ENCODE results near the gene ZNF581. TPM values are rescaled to one million over a fixed set of nuclear protein-coding genes. Genes with fewer than 3 reads are reported as not detected.

Gene ZNF581
- polyA plus RNA-seq, 3 donors, result 25.1 to 31.6 (median 29.4) TPM

DNA sequence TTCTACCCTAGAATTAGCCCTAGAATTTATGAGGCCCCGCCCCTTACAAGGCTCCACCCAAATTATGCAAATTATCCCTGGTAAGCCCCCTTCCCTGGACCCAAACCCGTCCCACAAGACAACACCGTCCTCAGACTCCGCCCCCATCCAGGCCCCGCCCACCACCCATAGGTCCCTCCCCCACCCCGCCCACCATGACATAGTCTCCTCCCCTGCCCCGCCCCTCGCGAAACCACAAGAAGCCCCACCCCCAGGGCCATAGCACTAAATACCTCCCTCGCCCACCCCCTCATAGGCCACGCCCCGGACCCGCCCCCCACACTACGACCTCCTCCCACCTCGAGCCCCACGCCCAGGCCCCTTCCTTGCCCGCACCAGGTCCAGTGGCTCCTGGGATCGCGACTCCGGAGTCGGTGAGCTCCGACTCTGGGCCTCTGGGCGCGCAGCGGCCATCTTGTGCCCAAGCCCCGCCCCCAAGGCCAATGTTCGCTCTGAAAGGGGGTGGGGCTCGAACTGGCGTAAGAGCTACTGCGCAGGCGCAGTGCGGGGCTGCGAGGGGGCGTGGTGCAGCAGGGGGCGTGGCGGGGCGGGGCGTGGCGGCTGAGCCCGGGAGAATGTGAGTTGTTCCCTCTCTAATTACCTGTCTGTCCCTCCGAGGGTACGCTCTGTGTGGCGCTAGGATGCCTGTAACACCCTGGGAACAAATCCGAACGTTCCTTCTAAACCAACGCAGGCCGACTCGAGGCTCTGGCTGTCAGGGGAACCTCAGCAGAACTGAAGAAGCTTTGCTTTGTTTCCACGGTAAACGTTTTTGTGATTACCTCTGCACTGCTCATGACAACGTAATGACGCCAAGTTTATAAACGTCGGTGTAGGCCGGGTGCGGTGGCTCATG is 19.1 kb upstream of the ZNF581 start, which contains the start of gene ZNF784:
Gene ZNF784 (minus strand): TSS at position 458 of the 895 bp plus-strand sequence. CDS start 5 bp downstream, at position 453.
- Mint-ChIP-seq H3K4me3 (peak within 1 kb of the TSS; percentile 85 to 94), H3K4me1 (peaks cover 40% of the 10 kb centered on the region), H3K27me3 (ENCODE audit: low read depth in 3 of 3) (peaks cover 0 to 8% (median 1%) of the 10 kb centered on the region in 3 donors), H3K9me3 (peaks cover 0 to 4% (median 0%) of the 10 kb centered on the region in 7 donors), H3K36me3 (peaks cover 5 to 14% of the 10 kb centered on the region in 2 donors), H3K27ac (peak within 1 kb of the TSS; percentile 91 to 99 (median 98))
- peak; percentile 88 to 94 (median 91) for DNase-seq
- TF ChIP-seq, protein P1, sequence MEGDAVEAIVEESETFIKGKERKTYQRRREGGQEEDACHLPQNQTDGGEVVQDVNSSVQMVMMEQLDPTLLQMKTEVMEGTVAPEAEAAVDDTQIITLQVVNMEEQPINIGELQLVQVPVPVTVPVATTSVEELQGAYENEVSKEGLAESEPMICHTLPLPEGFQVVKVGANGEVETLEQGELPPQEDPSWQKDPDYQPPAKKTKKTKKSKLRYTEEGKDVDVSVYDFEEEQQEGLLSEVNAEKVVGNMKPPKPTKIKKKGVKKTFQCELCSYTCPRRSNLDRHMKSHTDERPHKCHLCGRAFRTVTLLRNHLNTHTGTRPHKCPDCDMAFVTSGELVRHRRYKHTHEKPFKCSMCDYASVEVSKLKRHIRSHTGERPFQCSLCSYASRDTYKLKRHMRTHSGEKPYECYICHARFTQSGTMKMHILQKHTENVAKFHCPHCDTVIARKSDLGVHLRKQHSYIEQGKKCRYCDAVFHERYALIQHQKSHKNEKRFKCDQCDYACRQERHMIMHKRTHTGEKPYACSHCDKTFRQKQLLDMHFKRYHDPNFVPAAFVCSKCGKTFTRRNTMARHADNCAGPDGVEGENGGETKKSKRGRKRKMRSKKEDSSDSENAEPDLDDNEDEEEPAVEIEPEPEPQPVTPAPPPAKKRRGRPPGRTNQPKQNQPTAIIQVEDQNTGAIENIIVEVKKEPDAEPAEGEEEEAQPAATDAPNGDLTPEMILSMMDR (IDR thresholded peaks at IDR 0.05), result no peak
- under 1% methylated on average over 40 of the region's 56 CpGs for WGBS (ENCODE audit: insufficient coverage)
- H4K20me1 ChIP-seq (ENCODE audit: insufficient read depth, low read length), result no peaks in the 10 kb centered on the region
- H3K9me3 ChIP-seq (replicated peaks in 1 of 2; ENCODE audit: control insufficient read depth in 1 of 2, insufficient read depth in 1 of 2, low read length in 2 of 2), result no peaks in the 10 kb centered on the region
- peak within 1 kb of the TSS; percentile 78 for H3K9ac ChIP-seq (ENCODE audit: insufficient read depth, low read length, poor library complexity, severe bottlenecking)
- H3K79me2 ChIP-seq (ENCODE audit: insufficient read depth, low read length), result peaks cover 17% of the 10 kb centered on the region
- no peaks in the 10 kb centered on the region for H3K27me3 ChIP-seq (ENCODE audit: control insufficient read depth in 2 of 2, insufficient read depth in 2 of 2, low read length in 2 of 2)
- peak within 1 kb of the TSS; percentile 78 to 86 for H3K27ac ChIP-seq (ENCODE audit: low read depth in 1 of 2, low read length in 2 of 2)
- H2AFZ ChIP-seq (ENCODE audit: insufficient read depth, low read depth, low read length, poor library complexity, severe bottlenecking), result peak within 1 kb of the TSS; percentile 76
- peak within 1 kb of the TSS; percentile 70 for H3K4me2 ChIP-seq (replicated peaks; ENCODE audit: extremely low read depth, low read length, poor library complexity, severe bottlenecking)
- H3K4me3 ChIP-seq (replicated peaks in 1 of 3; ENCODE audit: low read depth in 2 of 3, low read length in 3 of 3), result peak within 1 kb of the TSS; percentile 54 to 85 (median 63)
- intact Hi-C loops (cut with micrococcal nuclease), result loop anchor here (2.0 to 5.0 kb wide), 2 partner anchors 26 to 37 kb away; partner anchors contain the start of gene FIZ1 (in 1 of the 2)
- no peaks in the 10 kb centered on the region for H3K36me3 ChIP-seq (replicated peaks in 1 of 2; ENCODE audit: control insufficient read depth in 1 of 2, insufficient read depth in 2 of 2, low read length in 2 of 2)
- H3K4me1 ChIP-seq (ENCODE audit: control insufficient read depth in 1 of 2, insufficient read depth in 2 of 2, low read length in 2 of 2), result peaks cover 45 to 54% of the 10 kb centered on the region in 2 donors

DNA sequence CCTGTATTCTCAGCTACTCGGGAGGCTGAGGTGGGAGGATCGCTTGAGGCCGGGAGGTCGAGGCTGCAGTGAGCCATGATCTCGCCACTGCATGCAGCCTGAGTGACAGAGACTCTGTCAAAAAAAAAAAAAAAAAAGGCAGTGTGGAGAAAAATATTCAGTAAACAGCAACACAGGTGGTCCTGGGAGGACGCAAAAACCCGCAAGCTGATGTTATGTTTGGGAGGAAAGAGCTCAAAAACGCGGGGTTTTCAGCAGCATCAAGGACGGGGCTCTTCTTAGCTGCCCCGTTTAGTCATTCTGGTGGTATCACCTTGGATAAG is 18.5 kb upstream of the ZNF581 start:
- H3K27ac ChIP-seq (ENCODE audit: low read depth in 1 of 2, low read length in 2 of 2), result peak overlapping the region in 1 of 2 donors; percentile 86
- peak overlapping the region; percentile 85 to 94 for H3K4me3 Mint-ChIP-seq
- DNase-seq, result no peak
- H3K27me3 ChIP-seq (ENCODE audit: control insufficient read depth in 2 of 2, insufficient read depth in 2 of 2, low read length in 2 of 2), result no peaks in the 10 kb centered on the region
- H3K36me3 ChIP-seq (replicated peaks in 1 of 2; ENCODE audit: control insufficient read depth in 1 of 2, insufficient read depth in 2 of 2, low read length in 2 of 2), result no peaks in the 10 kb centered on the region
- peaks cover 0 to 4% (median 0%) of the 10 kb centered on the region in 7 donors for H3K9me3 Mint-ChIP-seq
- peak overlapping the region; percentile 76 for H2AFZ ChIP-seq (ENCODE audit: insufficient read depth, low read depth, low read length, poor library complexity, severe bottlenecking)
- H3K9me3 ChIP-seq (replicated peaks in 1 of 2; ENCODE audit: control insufficient read depth in 1 of 2, insufficient read depth in 1 of 2, low read length in 2 of 2), result no peaks in the 10 kb centered on the region
- H3K27ac Mint-ChIP-seq, result peak overlapping the region; percentile 61 to 99 (median 95)
- no peaks in the 10 kb centered on the region for H4K20me1 ChIP-seq (ENCODE audit: insufficient read depth, low read length)
- intact Hi-C loops (cut with micrococcal nuclease), result loop anchor here in 1 of 2 donors (2.0 kb wide), 1 partner anchor 26 kb away; the partner anchor contains the start of gene FIZ1
- H3K36me3 Mint-ChIP-seq, result peaks cover 3 to 10% of the 10 kb centered on the region in 2 donors
- TF ChIP-seq, protein P1 (IDR thresholded peaks at IDR 0.05), result no peak
- H3K79me2 ChIP-seq (ENCODE audit: insufficient read depth, low read length), result peaks cover 17% of the 10 kb centered on the region
- H3K27me3 Mint-ChIP-seq (ENCODE audit: low read depth in 3 of 3), result peaks cover 0 to 9% (median 1%) of the 10 kb centered on the region in 3 donors
- peaks cover 34% of the 10 kb centered on the region for H3K4me1 Mint-ChIP-seq
- peaks cover 39 to 48% of the 10 kb centered on the region in 2 donors for H3K4me1 ChIP-seq (ENCODE audit: control insufficient read depth in 1 of 2, insufficient read depth in 2 of 2, low read length in 2 of 2)
- H3K4me3 ChIP-seq (replicated peaks in 1 of 3; ENCODE audit: low read depth in 2 of 3, low read length in 3 of 3), result peak overlapping the region; percentile 54 to 85 (median 63)
- H3K9ac ChIP-seq (ENCODE audit: insufficient read depth, low read length, poor library complexity, severe bottlenecking), result no peak overlapping the region
- no CpG with 5 or more reads among the region's 11 CpGs for WGBS (ENCODE audit: insufficient coverage)
- H3K4me2 ChIP-seq (replicated peaks; ENCODE audit: extremely low read depth, low read length, poor library complexity, severe bottlenecking), result peak overlapping the region; percentile 70

Data from CD14-positive monocyte (primary cell).